GM18505 (cell line): ENCODE results near the gene FGF14.

Experiments
- ATAC-seq: cut with Tn5 transposase; IDR thresholded peaks from one replicate; pipeline ENCODE4 v1.9.1; 2021; ENCODE audit not compliant: unreplicated experiment
- POLR2A ChIP-seq: IDR thresholded peaks from 4 replicates; pipeline ENCODE4 v1.6.1; 2011; ENCODE audit warnings: borderline replicate concordance; ENCODE audit not compliant: insufficient read depth, insufficient read length; ENCODE audit errors: extremely low read depth

Gene FGF14

DNA sequence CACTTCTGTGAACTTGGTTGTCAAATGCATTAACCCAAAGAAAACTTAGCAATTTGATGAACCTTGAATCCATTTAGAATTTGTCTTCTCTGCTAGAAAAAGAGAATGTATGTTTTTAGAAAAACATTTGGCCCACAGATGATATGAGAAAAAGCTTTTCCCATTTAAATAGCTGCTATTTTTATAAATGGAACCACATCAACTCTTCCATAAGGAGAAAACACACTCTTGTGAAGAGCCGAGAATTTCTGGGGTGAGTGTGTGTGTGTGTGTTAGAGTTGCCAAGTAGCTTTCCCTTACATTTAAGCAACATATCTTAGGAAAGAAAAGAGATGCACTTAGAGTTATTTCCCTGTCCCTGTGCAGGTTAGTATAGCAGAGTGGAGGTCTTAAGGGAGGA, 626.6 kb downstream of the FGF14 start:
- ATAC-seq, result no peak
- TF ChIP-seq POLR2A, result no peak

DNA sequence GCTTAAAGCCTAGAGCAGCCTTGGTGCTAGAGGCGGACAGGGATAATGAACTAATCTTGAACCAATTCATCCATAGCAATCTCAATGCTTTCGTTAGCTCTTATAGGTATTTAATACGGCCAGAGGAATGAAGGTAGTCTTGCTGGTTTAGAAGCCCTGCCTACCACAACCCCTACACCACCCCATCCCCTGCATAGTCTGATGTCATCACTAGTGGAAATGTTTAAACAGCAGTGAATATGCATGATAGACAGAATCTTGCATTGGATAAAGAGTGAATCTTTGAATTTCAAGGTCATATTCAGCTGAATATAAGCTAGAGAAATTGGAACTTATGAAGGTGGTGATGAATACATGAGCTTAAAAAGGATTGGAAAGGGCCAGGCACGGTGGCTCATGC, 627.5 kb downstream of the FGF14 start:
- ATAC-seq, result no peak
- TF ChIP-seq POLR2A, result no peak

DNA sequence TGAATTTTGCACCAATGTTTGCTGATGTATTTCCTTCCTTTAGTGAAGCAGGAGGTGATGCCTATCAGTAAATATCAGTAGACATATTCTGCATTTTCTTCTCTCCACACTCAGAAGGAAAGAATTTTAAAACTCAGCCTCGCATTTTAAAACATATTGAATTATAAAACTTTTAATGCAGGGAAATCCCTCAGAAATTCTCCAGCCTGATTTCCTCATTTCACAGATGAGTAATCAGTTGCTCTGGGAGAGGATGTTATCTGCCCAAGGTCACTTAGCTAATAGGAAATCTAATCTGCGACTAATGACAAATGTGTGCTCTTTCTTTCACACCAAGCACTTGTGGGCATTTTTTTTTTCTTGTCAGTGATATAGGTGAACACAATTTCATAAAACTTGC, 628.8 kb downstream of the FGF14 start:
- TF ChIP-seq POLR2A, result no peak
- ATAC-seq, result no peak

DNA sequence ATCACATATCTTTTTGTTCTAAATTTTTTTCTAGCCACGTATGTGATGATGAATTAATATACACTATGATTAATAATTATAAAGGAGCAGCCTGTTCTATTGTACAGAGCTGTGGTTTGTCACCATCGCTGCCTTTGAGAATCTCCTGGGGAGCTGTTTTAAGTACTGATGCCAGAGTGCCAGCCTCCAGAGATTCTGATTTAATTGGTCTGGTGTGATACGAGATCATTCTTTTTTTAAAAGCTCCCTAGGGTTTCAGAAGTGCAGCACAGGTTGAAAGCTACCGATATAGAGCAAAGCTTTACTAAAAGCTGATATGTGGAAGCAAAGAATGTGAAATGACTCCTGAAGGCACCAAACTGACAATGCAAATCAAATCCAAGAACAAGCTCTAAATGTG, 634.7 kb downstream of the FGF14 start:
- no peak for TF ChIP-seq POLR2A
- ATAC-seq, result no peak

DNA sequence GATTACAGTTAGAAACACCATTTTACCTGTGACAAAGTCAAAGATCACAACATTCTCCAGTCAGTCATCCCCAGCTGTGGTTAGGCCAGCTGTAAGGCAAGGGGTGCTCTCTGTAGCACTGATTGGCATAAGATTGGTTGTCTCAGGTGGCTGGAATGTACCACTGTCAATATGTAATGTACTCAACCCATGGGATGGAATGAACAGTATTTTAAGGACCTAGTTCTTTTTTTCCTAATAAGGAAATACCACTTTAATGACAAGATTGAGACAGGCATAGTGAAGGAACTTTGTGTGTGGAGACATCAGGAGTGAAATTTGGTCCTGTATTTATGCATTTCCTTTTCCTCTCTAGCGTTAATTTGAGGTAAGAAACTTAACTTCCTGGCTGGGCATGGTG, 638.7 kb downstream of the FGF14 start:
- no peak for ATAC-seq
- no peak for TF ChIP-seq POLR2A

DNA sequence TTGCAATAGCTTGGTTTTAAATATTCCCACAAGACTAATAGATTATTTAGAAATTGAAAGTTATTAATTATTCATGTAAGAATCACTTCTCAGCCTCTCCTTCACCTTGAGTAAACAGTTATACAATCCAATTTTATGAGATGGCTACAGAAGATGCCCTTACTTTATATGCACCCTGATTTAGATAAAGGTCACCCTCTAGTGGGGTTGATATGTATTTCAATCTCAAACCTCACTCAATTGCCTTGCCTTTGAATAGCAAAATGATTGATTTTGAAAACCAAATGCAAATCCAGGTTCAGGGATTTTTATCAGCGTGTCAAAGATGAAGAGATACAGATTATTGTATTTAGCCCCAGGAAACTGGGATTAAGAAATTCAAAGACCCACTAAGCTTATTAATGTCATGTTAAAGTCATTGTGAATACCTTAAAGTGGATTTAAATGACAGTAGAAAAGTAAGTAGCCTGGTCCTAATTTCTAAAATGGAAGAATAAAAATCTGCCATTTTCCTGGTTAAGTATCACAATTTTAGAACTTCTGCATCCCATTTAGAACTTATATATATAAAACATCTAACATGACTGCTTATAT, 644.3 kb downstream of the FGF14 start:
- peak; percentile 84 for ATAC-seq
- TF ChIP-seq POLR2A, result no peak

DNA sequence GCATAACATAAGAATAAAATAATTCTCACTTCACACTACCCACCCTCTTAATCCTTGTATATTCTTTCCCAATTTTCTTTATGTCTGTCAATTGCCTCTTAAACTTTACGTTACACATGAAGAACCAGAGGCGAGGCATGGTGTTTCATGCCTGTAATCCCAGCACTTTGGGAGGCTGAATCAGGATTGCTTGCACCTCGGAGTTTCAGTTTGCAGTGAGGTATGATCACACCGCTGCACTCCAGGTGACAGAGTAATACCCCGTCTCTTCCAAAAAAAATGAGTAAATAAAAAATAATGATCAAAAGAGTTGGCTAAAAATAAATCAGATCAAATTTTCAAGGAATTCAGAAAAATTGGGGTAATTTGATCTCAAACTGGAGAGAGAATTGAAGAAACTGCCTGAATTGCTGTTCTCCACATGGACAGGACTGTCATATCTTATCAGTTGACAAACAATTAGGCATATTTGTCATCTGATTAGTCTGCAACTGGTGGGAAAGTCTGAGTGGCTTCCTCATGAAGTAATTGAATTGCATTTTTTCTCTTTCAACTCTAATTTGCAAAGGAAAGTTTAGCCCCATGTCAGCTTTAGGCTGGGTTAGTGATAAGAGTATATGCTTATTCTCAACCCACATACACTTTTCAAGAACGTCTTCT, 646.5 kb downstream of the FGF14 start:
- no peak for ATAC-seq
- TF ChIP-seq POLR2A, result no peak

DNA sequence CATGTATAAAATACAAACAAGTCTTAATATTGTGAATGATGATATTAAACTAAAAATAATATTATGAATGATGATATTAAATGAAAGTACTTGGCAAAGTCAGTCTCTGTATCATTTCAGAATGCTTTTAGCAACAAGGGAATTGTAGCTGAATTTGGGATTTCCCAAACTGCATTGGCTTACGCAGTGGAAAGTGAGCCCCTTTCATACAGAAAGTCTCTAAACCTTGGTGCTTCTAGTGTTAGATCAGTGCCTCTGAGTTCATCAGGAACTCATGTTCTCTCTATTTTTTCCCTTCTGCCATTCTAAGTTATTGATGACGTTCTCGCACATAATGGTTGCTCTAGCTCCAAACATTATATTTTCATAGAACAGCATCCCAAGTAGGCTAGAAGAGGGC, 649.4 kb downstream of the FGF14 start:
- TF ChIP-seq POLR2A, result no peak
- no peak for ATAC-seq

DNA sequence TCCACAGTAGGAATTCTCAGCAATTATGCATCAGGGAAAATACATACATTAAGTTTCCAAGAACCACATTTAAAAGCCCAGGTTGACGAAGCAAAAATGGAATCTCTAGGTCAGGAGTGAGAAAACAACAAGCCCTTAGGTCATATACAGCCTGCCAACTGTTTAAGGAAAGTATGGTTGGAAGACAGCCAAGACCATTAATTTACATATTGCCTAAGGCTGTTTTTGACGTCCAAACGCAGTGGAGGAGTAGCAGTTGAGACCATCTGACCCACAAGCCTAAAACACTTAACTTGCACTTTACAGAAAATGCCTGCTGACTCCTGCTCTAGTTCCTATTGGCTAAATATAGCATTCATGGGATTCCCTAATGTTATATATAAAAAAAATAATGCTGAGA, 650.4 kb downstream of the FGF14 start:
- TF ChIP-seq POLR2A, result no peak
- ATAC-seq, result peak; percentile 43

DNA sequence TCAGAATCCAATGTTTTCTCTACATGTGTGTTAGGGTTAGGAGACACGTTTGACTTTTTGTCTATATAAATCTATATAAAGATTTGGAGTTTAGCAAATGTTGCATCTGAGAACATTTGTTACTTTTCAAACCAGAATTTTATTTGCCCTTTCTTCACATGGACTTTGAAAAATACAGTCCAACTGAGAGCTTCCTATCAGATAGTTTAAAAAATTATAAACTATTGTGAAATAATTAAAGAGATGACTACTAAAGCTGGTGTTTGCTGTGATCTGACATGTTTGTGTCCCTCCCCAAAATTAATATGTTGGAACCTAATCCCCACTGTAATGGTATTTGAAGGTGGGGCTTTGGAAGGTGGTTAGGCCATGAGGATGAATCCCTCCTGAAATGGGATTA, 652.3 kb downstream of the FGF14 start:
- no peak for ATAC-seq
- TF ChIP-seq POLR2A, result no peak

DNA sequence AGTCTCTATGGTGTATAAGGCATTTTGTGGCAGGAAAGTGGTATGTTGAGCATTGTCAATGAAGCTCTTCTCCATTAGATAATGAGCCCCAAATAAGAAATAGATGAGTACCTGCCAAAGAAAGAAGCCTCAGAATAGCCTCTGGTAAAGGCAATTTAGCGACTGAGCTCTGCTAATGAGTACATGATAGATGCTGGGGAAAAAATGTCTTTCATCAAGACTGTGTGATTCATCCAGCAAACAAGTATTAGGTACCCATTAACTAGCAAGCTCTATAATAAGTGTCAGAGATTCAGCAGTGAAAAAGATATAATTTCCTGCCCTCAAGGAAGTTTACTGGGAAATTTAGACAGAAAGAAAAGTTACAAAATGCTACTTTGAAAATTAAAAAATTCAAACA, 654.8 kb downstream of the FGF14 start:
- ATAC-seq, result no peak
- no peak for TF ChIP-seq POLR2A

DNA sequence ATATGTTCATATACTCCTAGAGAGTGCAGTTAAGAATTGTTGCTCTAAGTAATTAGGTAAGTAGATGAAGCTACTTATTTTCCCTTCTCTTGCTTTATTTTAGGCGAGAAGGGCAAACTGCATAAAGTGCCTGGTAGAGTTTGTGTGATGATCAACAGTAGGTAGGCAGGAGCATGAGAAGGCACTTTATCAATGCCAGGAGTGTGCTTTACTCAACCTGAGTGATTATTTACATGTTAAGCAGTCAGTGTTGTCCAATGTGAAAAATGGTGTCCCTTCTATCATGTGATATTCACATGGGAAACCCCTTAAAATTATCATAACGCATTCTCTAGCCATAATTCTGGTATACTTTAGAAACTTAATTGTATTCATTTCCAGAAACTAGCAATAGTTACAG, 655.3 kb downstream of the FGF14 start:
- TF ChIP-seq POLR2A, result no peak
- ATAC-seq, result no peak

DNA sequence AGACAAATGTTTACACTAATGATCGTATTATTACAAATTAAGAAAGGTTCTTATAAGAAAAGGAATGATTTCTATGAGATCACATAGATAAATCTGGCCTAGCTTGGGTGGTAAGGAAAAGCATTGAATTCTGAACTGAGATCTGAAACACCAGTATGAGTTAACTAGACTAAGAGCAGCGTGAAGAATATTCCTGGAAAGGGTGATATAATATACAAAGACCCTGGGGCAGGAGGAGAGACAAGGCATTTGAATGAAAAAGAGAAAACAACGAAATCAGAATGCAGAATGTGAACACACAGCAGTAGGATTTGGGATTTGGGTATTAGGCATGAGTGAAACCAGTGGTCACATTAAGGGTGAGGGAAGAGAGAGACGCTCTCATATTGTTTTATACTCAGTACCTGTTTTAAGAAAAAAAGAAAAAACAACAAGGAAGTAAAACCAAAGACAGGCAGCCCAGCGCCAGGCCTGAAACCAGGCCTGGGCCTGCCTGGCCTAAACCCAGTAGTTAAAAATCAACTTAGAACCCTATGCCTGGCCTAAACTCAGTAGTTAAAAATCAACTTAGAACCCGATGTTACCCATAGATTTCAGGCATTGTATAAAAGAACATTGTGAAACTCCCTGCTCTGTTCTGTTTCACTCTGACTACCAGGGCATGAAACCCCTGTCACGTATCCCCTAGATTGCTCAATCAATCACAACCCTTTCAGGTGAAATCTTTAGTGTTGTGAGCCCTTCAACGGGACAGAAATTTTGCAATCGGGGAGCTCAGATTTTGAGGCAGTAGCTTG, 662.3 kb downstream of the FGF14 start:
- TF ChIP-seq POLR2A, result no peak
- peak; percentile 90 for ATAC-seq

DNA sequence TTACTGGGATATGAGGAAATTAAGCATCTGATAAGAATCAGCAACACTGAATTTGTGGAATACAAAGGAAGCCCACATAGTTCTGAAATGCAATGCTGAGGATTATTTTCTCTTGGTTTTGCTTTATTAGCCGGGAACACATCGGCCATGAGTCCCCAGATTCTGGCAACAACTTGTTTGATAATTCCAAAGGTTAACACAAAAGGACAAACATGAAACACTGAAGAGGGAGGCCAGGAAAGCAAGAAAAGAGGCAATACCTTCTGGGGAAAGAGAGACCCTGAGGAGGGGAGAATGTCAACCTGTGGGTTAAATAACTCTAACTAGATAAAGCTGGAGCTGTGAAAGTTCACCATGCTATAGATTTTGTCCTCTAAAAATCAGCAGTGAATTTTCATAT, 663.5 kb downstream of the FGF14 start:
- no peak for ATAC-seq
- no peak for TF ChIP-seq POLR2A
